OCI-M2 (cell line): ENCODE data around the gene RGP1.

Experiments used
- DNase-seq: peaks from one replicate; lab custom pipeline; 2025; ENCODE audit not compliant: unreplicated experiment; lab: John Stamatoyannopoulos, UW

The RGP1 gene

GRCh38 chr9:35743452-35743851 lies 5.6 kb upstream of the RGP1 start:
- DNase-seq, result no peak

GRCh38 chr9:35743880-35744518 lies 5.1 kb upstream of the RGP1 start:
- DNase-seq, result no peak

GRCh38 chr9:35745569-35745968 lies 3.5 kb upstream of the RGP1 start:
- DNase-seq, result no peak

GRCh38 chr9:35746583-35746982 lies 2.5 kb upstream of the RGP1 start:
- no peak for DNase-seq

GRCh38 chr9:35748242-35748857 lies 737 bp upstream of the RGP1 start:
- no peak for DNase-seq

GRCh38 chr9:35749515-35750255 lies 598 bp downstream of the RGP1 start:
- no peak for DNase-seq

GRCh38 chr9:35750256-35750531 lies 1.1 kb downstream of the RGP1 start:
- DNase-seq, result no peak

GRCh38 chr9:35753466-35753865 lies 4.4 kb downstream of the RGP1 start:
- no peak for DNase-seq

GRCh38 chr9:35754264-35754663 lies 5.2 kb downstream of the RGP1 start, which contains the start of gene MSMP:
Gene MSMP, minus strand, starts transcription at chr9:35754276. Its CDS starts 147 bp downstream, at chr9:35754129.
- DNase-seq, result no peak

GRCh38 chr9:35755071-35755470 lies 6.0 kb downstream of the RGP1 start:
- no peak for DNase-seq

GRCh38 chr9:35756275-35757225 lies 7.5 kb downstream of the RGP1 start:
- no peak for DNase-seq

GRCh38 chr9:35757226-35757891 lies 8.3 kb downstream of the RGP1 start:
- DNase-seq, result no peak

GRCh38 chr9:35757892-35758275 lies 8.8 kb downstream of the RGP1 start:
- DNase-seq, result no peak

GRCh38 chr9:35758475-35759050 lies 9.5 kb downstream of the RGP1 start:
- no peak for DNase-seq

- DNase-seq, result no peak
Observed at GRCh38 chr9:35759795-35760194, 10.7 kb downstream of the RGP1 start.

GRCh38 chr9:35760651-35761050 lies 11.6 kb downstream of the RGP1 start:
- no peak for DNase-seq

GRCh38 chr9:35763181-35763580 lies 14.1 kb downstream of the RGP1 start:
- no peak for DNase-seq

- DNase-seq, result no peak
Observed at GRCh38 chr9:35763803-35764202, 14.7 kb downstream of the RGP1 start.

- no peak for DNase-seq
Observed at GRCh38 chr9:35766997-35767396, 17.9 kb downstream of the RGP1 start.

GRCh38 chr9:35767458-35767857 lies 18.4 kb downstream of the RGP1 start:
- DNase-seq, result no peak

- DNase-seq, result no peak
Observed at GRCh38 chr9:35769763-35770162, 20.7 kb downstream of the RGP1 start.
